Measurements from ENCODE around the gene MAP2K6. TPM values are rescaled to one million over a fixed set of nuclear protein-coding genes. Genes with fewer than 3 reads are reported as not detected.

The MAP2K6 gene
- total and polyA plus RNA-seq, 10 of the 15 experiments (the other 5 are each of a cell fraction or from before 2014, with no cell fraction given) = 15.6 to 70.3 (median 22.9) TPM

GRCh38 chr17:69486779-69487637 is 72.5 kb downstream of the MAP2K6 start (continued):
- TF ChIP-seq, protein P1, sequence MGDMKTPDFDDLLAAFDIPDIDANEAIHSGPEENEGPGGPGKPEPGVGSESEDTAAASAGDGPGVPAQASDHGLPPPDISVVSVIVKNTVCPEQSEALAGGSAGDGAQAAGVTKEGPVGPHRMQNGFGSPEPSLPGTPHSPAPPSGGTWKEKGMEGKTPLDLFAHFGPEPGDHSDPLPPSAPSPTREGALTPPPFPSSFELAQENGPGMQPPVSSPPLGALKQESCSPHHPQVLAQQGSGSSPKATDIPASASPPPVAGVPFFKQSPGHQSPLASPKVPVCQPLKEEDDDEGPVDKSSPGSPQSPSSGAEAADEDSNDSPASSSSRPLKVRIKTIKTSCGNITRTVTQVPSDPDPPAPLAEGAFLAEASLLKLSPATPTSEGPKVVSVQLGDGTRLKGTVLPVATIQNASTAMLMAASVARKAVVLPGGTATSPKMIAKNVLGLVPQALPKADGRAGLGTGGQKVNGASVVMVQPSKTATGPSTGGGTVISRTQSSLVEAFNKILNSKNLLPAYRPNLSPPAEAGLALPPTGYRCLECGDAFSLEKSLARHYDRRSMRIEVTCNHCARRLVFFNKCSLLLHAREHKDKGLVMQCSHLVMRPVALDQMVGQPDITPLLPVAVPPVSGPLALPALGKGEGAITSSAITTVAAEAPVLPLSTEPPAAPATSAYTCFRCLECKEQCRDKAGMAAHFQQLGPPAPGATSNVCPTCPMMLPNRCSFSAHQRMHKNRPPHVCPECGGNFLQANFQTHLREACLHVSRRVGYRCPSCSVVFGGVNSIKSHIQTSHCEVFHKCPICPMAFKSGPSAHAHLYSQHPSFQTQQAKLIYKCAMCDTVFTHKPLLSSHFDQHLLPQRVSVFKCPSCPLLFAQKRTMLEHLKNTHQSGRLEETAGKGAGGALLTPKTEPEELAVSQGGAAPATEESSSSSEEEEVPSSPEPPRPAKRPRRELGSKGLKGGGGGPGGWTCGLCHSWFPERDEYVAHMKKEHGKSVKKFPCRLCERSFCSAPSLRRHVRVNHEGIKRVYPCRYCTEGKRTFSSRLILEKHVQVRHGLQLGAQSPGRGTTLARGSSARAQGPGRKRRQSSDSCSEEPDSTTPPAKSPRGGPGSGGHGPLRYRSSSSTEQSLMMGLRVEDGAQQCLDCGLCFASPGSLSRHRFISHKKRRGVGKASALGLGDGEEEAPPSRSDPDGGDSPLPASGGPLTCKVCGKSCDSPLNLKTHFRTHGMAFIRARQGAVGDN (IDR thresholded peaks at IDR 0.05) = no peak
- no peak for TF ChIP-seq SRF (IDR thresholded peaks at IDR 0.05; ENCODE audit: low read depth in 2 of 2, low read length in 2 of 2)

DNA sequence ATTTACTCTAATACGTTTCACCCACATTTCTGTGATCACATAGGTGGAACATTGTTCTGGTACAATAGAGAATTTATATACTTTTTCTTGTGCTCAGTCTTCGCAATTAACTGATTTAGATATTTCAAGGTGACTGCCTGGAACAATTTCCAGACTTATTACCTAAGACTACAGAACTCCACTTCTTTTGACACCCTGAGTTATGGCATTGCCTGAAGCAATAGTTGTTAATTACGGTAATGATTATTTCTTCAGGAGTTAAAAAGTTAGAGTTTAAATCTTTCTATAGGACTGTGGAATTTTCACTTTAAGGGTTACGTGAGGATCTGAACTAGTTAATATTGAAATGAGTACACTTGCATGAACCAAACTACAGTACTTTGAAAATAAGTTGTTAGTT is 74.8 kb downstream of the MAP2K6 start:
- 89% methylated on average over 4 of the region's 4 CpGs for WGBS (ENCODE audit: insufficient coverage, insufficient replicate concordance, low lambda C conversion rate, missing lambda C conversion rate)
- SMC1A ChIA-PET (ENCODE audit: uncharacterized antibody, unreplicated experiment) = no interaction called here
- TF ChIP-seq SUZ12 (IDR thresholded peaks at IDR 0.05; ENCODE audit: unreplicated experiment) (no peak), CHD1 (IDR thresholded peaks at IDR 0.05; ENCODE audit: low read depth, low read length) (no peak), BMI1 (IDR thresholded peaks at IDR 0.05; ENCODE audit: borderline replicate concordance) (no peak), RCOR1 (conservative IDR thresholded peaks at IDR 0.05; ENCODE audit: low read depth, low read length) (no peak), TCF7 (IDR thresholded peaks at IDR 0.05; ENCODE audit: borderline replicate concordance) (no peak), JUND (IDR thresholded peaks at IDR 0.05; ENCODE audit: low read depth, low read length) (no peak)
- TF ChIP-seq, protein P2, sequence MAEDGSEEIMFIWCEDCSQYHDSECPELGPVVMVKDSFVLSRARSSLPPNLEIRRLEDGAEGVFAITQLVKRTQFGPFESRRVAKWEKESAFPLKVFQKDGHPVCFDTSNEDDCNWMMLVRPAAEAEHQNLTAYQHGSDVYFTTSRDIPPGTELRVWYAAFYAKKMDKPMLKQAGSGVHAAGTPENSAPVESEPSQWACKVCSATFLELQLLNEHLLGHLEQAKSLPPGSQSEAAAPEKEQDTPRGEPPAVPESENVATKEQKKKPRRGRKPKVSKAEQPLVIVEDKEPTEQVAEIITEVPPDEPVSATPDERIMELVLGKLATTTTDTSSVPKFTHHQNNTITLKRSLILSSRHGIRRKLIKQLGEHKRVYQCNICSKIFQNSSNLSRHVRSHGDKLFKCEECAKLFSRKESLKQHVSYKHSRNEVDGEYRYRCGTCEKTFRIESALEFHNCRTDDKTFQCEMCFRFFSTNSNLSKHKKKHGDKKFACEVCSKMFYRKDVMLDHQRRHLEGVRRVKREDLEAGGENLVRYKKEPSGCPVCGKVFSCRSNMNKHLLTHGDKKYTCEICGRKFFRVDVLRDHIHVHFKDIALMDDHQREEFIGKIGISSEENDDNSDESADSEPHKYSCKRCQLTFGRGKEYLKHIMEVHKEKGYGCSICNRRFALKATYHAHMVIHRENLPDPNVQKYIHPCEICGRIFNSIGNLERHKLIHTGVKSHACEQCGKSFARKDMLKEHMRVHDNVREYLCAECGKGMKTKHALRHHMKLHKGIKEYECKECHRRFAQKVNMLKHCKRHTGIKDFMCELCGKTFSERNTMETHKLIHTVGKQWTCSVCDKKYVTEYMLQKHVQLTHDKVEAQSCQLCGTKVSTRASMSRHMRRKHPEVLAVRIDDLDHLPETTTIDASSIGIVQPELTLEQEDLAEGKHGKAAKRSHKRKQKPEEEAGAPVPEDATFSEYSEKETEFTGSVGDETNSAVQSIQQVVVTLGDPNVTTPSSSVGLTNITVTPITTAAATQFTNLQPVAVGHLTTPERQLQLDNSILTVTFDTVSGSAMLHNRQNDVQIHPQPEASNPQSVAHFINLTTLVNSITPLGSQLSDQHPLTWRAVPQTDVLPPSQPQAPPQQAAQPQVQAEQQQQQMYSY (CRISPR knock-in tag; IDR thresholded peaks at IDR 0.05) = no peak
- TF ChIP-seq, protein P3, sequence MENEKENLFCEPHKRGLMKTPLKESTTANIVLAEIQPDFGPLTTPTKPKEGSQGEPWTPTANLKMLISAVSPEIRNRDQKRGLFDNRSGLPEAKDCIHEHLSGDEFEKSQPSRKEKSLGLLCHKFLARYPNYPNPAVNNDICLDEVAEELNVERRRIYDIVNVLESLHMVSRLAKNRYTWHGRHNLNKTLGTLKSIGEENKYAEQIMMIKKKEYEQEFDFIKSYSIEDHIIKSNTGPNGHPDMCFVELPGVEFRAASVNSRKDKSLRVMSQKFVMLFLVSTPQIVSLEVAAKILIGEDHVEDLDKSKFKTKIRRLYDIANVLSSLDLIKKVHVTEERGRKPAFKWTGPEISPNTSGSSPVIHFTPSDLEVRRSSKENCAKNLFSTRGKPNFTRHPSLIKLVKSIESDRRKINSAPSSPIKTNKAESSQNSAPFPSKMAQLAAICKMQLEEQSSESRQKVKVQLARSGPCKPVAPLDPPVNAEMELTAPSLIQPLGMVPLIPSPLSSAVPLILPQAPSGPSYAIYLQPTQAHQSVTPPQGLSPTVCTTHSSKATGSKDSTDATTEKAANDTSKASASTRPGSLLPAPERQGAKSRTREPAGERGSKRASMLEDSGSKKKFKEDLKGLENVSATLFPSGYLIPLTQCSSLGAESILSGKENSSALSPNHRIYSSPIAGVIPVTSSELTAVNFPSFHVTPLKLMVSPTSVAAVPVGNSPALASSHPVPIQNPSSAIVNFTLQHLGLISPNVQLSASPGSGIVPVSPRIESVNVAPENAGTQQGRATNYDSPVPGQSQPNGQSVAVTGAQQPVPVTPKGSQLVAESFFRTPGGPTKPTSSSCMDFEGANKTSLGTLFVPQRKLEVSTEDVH (IDR thresholded peaks at IDR 0.05; ENCODE audit: low read depth, partially characterized antibody) = no peak

More for the DNA sequence above, 74.8 kb downstream of the MAP2K6 start:
- FAIRE-seq = no peak
- ChIA-PET POLR2A (no interaction called here), CTCF (no interaction called here), RAD21 (ENCODE audit: unreplicated experiment) (no interaction called here)
- Histone ChIP-seq H4K20me1 (ENCODE audit: control insufficient read depth, insufficient read depth) (no peaks in the 10 kb centered on the region), H3K79me2 (ENCODE audit: control insufficient read depth, insufficient read depth, low read length) (no peaks in the 10 kb centered on the region), H3K4me3 (no peak overlapping the region), H3K27me3 (replicated peaks in 1 of 2; ENCODE audit: control insufficient read depth in 2 of 2, insufficient read depth in 2 of 2, low read length in 1 of 2) (no peaks in the 10 kb centered on the region), H3K27ac (ENCODE audit: control insufficient read depth, insufficient read depth) (no peak overlapping the region), H2AFZ (ENCODE audit: control insufficient read depth, low read depth, low read length) (no peak overlapping the region), H3K36me3 (ENCODE audit: control insufficient read depth in 2 of 2, insufficient read depth in 2 of 2, low read length in 1 of 2) (no peaks in the 10 kb centered on the region), H3K4me2 (ENCODE audit: control insufficient read depth, insufficient read depth) (no peak overlapping the region), H3K4me1 (ENCODE audit: control insufficient read depth, insufficient read depth, low read length) (no peaks in the 10 kb centered on the region), H3K9me3 (replicated peaks; ENCODE audit: control insufficient read depth, insufficient read depth, low read length) (no peaks in the 10 kb centered on the region; the same call in 1 of the 3 replicates), H3K9ac (ENCODE audit: control insufficient read depth, insufficient read depth, low read length) (no peak overlapping the region)
- no TSS peak for BruUV-seq (replicated peaks)
- no peak for DNase-seq (ENCODE audit: low read depth, low spot score)
- ATAC-seq = no peak
- in situ Hi-C loops (cut with MboI) = no loop called here
- intact Hi-C loops (cut with micrococcal nuclease; ENCODE audit: unreplicated experiment) = no loop called here
